ENCODE measurements around the gene TLR6. TPM values are rescaled to one million over a fixed set of nuclear protein-coding genes. Genes with fewer than 3 reads are reported as not detected.
A peak's percentile ranks its signal among the peaks of the same experiment; 100 is the strongest.

The TLR6 gene
- polyA plus RNA-seq, 1 of the 3 experiments (the other 2 are of a cell fraction) = 0.10 TPM

- ChIA-PET CTCF (interaction anchor here (1.4 to 1.7 kb wide), 2 partner anchors 8 to 12 kb away, joined by 3 to 6 read pairs; no protein-coding TSS in a partner anchor), POLR2A (interaction anchor here (0.6 kb wide), 2 partner anchors 96 to 108 kb away, joined by 3 to 5 read pairs; no protein-coding TSS in a partner anchor)
- peaks cover 0 to 12% of the 10 kb centered on the region in 2 experiments; a peak in 2 of 4 replicates for H3K4me1 ChIP-seq (ENCODE audit: control insufficient read depth in 1 of 2, insufficient read depth in 2 of 2, low read depth in 1 of 2, low read length in 1 of 2)
- H4K20me1 ChIP-seq (ENCODE audit: insufficient read depth) = no peaks in the 10 kb centered on the region; the same call in 1 of the 2 replicates
- H3K27ac ChIP-seq (ENCODE audit: low read depth in 2 of 2, low read length in 1 of 2) = peak overlapping the region in 1 of 2 experiments; percentile 74; a peak in 3 of 4 replicates
- no peak for TF ChIP-seq SIN3A (IDR thresholded peaks at IDR 0.05; ENCODE audit: borderline replicate concordance, low read depth, low read length)
- H3F3A ChIP-seq (replicated peaks; ENCODE audit: insufficient read depth) = no peaks in the 10 kb centered on the region
- WGBS (ENCODE audit: low lambda C conversion rate) = 71% methylated on average over 18 of the region's 30 CpGs
- H3K4me2 ChIP-seq = peak overlapping the region; percentile 98
- H3K36me3 ChIP-seq (replicated peaks in 1 of 2; ENCODE audit: control insufficient read depth in 1 of 2, insufficient read depth in 2 of 2, low read length in 1 of 2) = peaks cover 0 to 28% of the 10 kb centered on the region in 2 experiments
- H3K4me3 ChIP-seq (ENCODE audit: low read depth in 2 of 2, low read length in 1 of 2) = peak overlapping the region; percentile 55 to 74
- H3K27me3 ChIP-seq (ENCODE audit: insufficient read depth) = no peaks in the 10 kb centered on the region
- H2AFZ ChIP-seq (ENCODE audit: low read depth) = 0 out of 2 replicates have a peak overlapping the region, but pooled peaks have one; percentile 43
- no peak for DNase-seq
- H3K79me2 ChIP-seq (ENCODE audit: insufficient read depth) = peaks cover 49% of the 10 kb centered on the region
- H3K9ac ChIP-seq = peak overlapping the region; percentile 97
- no peaks in the 10 kb centered on the region for H3K9me2 ChIP-seq
- no peaks in the 10 kb centered on the region for H3K9me3 ChIP-seq
Observed at GRCh38 chr4:38868059-38868960, 11.7 kb upstream of the TLR6 start.

GRCh38 chr4:38867478-38868058, 11.0 kb upstream of the TLR6 start, which contains the start of gene FAM114A1:
Gene FAM114A1 (plus strand): TSS chr4:38867806. CDS start chr4:38878079, 10,273 bp downstream.
- peak within 1 kb of the TSS; percentile 63 to 74 for H3K27ac ChIP-seq (ENCODE audit: low read depth in 2 of 2, low read length in 1 of 2)
- H3K79me2 ChIP-seq (ENCODE audit: insufficient read depth) = peaks cover 42% of the 10 kb centered on the region
- H3K4me1 ChIP-seq (ENCODE audit: control insufficient read depth in 1 of 2, insufficient read depth in 2 of 2, low read depth in 1 of 2, low read length in 1 of 2) = peaks cover 0 to 12% of the 10 kb centered on the region in 2 experiments; a peak in 2 of 4 replicates
- whole genome bisulfite sequencing (ENCODE audit: low lambda C conversion rate) = 0% methylated on average over 1 of the region's 66 CpGs
- H3K27me3 ChIP-seq (ENCODE audit: insufficient read depth) = no peaks in the 10 kb centered on the region
- peak within 1 kb of the TSS; percentile 90 for H2AFZ ChIP-seq (ENCODE audit: low read depth)
- peak within 1 kb of the TSS; percentile 55 to 74 for H3K4me3 ChIP-seq (ENCODE audit: low read depth in 2 of 2, low read length in 1 of 2)
- ChIA-PET POLR2A (interaction anchor here (0.6 kb wide), 1 partner anchor 107 kb away, joined by 3 read pairs; no protein-coding TSS in a partner anchor), CTCF (interaction anchor here (1.1 kb wide), 1 partner anchor 12 kb away, joined by 7 read pairs; no protein-coding TSS in a partner anchor)
- H3K36me3 ChIP-seq (replicated peaks in 1 of 2; ENCODE audit: control insufficient read depth in 1 of 2, insufficient read depth in 2 of 2, low read length in 1 of 2) = peaks cover 0 to 26% of the 10 kb centered on the region in 2 experiments
- H3K9me2 ChIP-seq = no peaks in the 10 kb centered on the region
- H3F3A ChIP-seq (replicated peaks; ENCODE audit: insufficient read depth) = no peaks in the 10 kb centered on the region
- DNase-seq = peak; percentile 94
- H3K9ac ChIP-seq = peak within 1 kb of the TSS; percentile 97
- no peaks in the 10 kb centered on the region; the same call in 1 of the 2 replicates for H4K20me1 ChIP-seq (ENCODE audit: insufficient read depth)
- no peaks in the 10 kb centered on the region for H3K9me3 ChIP-seq
- peak within 1 kb of the TSS; percentile 98 for H3K4me2 ChIP-seq
- TF ChIP-seq SIN3A (IDR thresholded peaks at IDR 0.05; ENCODE audit: borderline replicate concordance, low read depth, low read length) (no peak), JUND (IDR thresholded peaks at IDR 0.05) (no peak), EZH2phosphoT487 (IDR thresholded peaks at IDR 0.05; ENCODE audit: borderline replicate concordance, low read depth) (no peak), CHD2 (IDR thresholded peaks at IDR 0.05; ENCODE audit: low read length, partially characterized antibody) (no peak), POLR2AphosphoS5 (IDR thresholded peaks at IDR 0.05; ENCODE audit: low read depth, low read length) (peak; percentile 53; the same call in 1 of the 2 replicates), FOXM1 (IDR thresholded peaks at IDR 0.05; ENCODE audit: low read depth) (no peak), RFX5 (IDR thresholded peaks at IDR 0.05; ENCODE audit: low read length) (no peak), EP300 (IDR thresholded peaks at IDR 0.05; ENCODE audit: borderline replicate concordance in 1 of 2, low read depth in 1 of 2, low read length in 1 of 2) (no peak), MAX (IDR thresholded peaks at IDR 0.05; ENCODE audit: low read depth) (0 out of 2 replicates have a peak, but pooled peaks have one; percentile 16), FOSL2 (IDR thresholded peaks at IDR 0.05; ENCODE audit: borderline replicate concordance, low read depth) (no peak), NFIC (IDR thresholded peaks at IDR 0.05; ENCODE audit: borderline replicate concordance) (no peak), MEF2A (IDR thresholded peaks at IDR 0.05; ENCODE audit: borderline replicate concordance, low read depth) (no peak), GATA2 (CRISPR knock-in tag; IDR thresholded peaks at IDR 0.05) (no peak), RAD21 (IDR thresholded peaks at IDR 0.05; ENCODE audit: low read length) (no peak), TCF12 (IDR thresholded peaks at IDR 0.05) (no peak), CTCF (IDR thresholded peaks at IDR 0.05) (no peak), NRF1 (IDR thresholded peaks at IDR 0.05; ENCODE audit: low read depth, low read length) (0 out of 2 replicates have a peak, but pooled peaks have one; percentile 21), USF1 (IDR thresholded peaks at IDR 0.05; ENCODE audit: borderline replicate concordance, low read depth) (no peak), MXI1 (IDR thresholded peaks at IDR 0.05; ENCODE audit: low read depth, low read length) (peak; percentile 59; the same call in 1 of the 2 replicates)
- TF ChIP-seq, protein P1, sequence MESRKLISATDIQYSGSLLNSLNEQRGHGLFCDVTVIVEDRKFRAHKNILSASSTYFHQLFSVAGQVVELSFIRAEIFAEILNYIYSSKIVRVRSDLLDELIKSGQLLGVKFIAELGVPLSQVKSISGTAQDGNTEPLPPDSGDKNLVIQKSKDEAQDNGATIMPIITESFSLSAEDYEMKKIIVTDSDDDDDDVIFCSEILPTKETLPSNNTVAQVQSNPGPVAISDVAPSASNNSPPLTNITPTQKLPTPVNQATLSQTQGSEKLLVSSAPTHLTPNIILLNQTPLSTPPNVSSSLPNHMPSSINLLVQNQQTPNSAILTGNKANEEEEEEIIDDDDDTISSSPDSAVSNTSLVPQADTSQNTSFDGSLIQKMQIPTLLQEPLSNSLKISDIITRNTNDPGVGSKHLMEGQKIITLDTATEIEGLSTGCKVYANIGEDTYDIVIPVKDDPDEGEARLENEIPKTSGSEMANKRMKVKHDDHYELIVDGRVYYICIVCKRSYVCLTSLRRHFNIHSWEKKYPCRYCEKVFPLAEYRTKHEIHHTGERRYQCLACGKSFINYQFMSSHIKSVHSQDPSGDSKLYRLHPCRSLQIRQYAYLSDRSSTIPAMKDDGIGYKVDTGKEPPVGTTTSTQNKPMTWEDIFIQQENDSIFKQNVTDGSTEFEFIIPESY (IDR thresholded peaks at IDR 0.05; ENCODE audit: borderline replicate concordance, low read depth) = no peak

Data from SK-N-SH (cell line).